PFSK-1 (cell line): Measurements from ENCODE around the gene DYNC1H1.

Experiments
- FOXP2 ChIP-seq: optimal IDR thresholded peaks from 2 replicates; pipeline ENCODE3; 2011; ENCODE audit warnings: borderline replicate concordance, control low read depth, inconsistent platforms; ENCODE audit not compliant: insufficient read depth; ENCODE audit errors: extremely low read length, extremely low read depth
- POLR2AphosphoS5 ChIP-seq: IDR thresholded peaks from 2 replicates; pipeline ENCODE4 v1.6.1; 2012; ENCODE audit warnings: low read depth, mild to moderate bottlenecking, control low read depth, low read length, moderate library complexity
- REST ChIP-seq, 2 experiments: IDR thresholded peaks; 2 replicates each; pipeline versions ENCODE4 v1.6.1 to v1.8.0; 2011 to 2012; ENCODE audit warnings: low read depth in 2 of 2, low read length in 2 of 2, control low read depth in 1 of 2, inconsistent platforms in 1 of 2, mild to moderate bottlenecking in 1 of 2, moderate library complexity in 1 of 2; ENCODE audit not compliant: insufficient read depth in 1 of 2
- SIN3A ChIP-seq: IDR thresholded peaks from 2 replicates; pipeline ENCODE4 v1.6.1; 2012; ENCODE audit warnings: mild to moderate bottlenecking, low read length, moderate library complexity, borderline replicate concordance; ENCODE audit not compliant: insufficient read depth
- TAF1 ChIP-seq: IDR thresholded peaks from 2 replicates; pipeline ENCODE4 v1.6.1; 2012; ENCODE audit warnings: low read length, control low read depth, borderline replicate concordance; ENCODE audit not compliant: insufficient read depth

DYNC1H1 gene

GRCh38 chr14:102000902-102001301, 36.5 kb downstream of the DYNC1H1 start:
- no peak for TF ChIP-seq POLR2AphosphoS5
- TF ChIP-seq FOXP2: no peak
- no peak for TF ChIP-seq REST (IDR thresholded peaks at IDR 0.05; ENCODE audit: insufficient read depth in 1 of 2, low read depth in 2 of 2, low read length in 2 of 2)
- TF ChIP-seq TAF1: no peak
- TF ChIP-seq SIN3A: no peak

- TF ChIP-seq SIN3A: no peak
- TF ChIP-seq POLR2AphosphoS5: no peak
- no peak for TF ChIP-seq REST (IDR thresholded peaks at IDR 0.05; ENCODE audit: insufficient read depth in 1 of 2, low read depth in 2 of 2, low read length in 2 of 2)
- TF ChIP-seq TAF1: no peak
- TF ChIP-seq FOXP2: no peak
Measured at GRCh38 chr14:102005336-102005735, 41.0 kb downstream of the DYNC1H1 start.

- TF ChIP-seq TAF1: no peak
- TF ChIP-seq REST (IDR thresholded peaks at IDR 0.05; ENCODE audit: insufficient read depth in 1 of 2, low read depth in 2 of 2, low read length in 2 of 2): no peak
- TF ChIP-seq SIN3A: no peak
- TF ChIP-seq POLR2AphosphoS5: no peak
- no peak for TF ChIP-seq FOXP2
Measured at GRCh38 chr14:102007916-102008418, 43.6 kb downstream of the DYNC1H1 start.

GRCh38 chr14:102008891-102009290, 44.5 kb downstream of the DYNC1H1 start:
- no peak for TF ChIP-seq TAF1
- no peak for TF ChIP-seq REST (IDR thresholded peaks at IDR 0.05; ENCODE audit: insufficient read depth in 1 of 2, low read depth in 2 of 2, low read length in 2 of 2)
- TF ChIP-seq SIN3A: no peak
- no peak for TF ChIP-seq POLR2AphosphoS5
- TF ChIP-seq FOXP2: no peak

GRCh38 chr14:102011631-102012030, 47.3 kb downstream of the DYNC1H1 start:
- TF ChIP-seq POLR2AphosphoS5 (no peak), REST (IDR thresholded peaks at IDR 0.05; ENCODE audit: insufficient read depth in 1 of 2, low read depth in 2 of 2, low read length in 2 of 2) (no peak)
